ENCODE measurements around the gene UNC5B. TPM values are rescaled to one million over a fixed set of nuclear protein-coding genes. Genes with fewer than 3 reads are reported as not detected.

The UNC5B gene
- total RNA-seq, 1 donor from 2014 or later: 13.1 TPM

DNA sequence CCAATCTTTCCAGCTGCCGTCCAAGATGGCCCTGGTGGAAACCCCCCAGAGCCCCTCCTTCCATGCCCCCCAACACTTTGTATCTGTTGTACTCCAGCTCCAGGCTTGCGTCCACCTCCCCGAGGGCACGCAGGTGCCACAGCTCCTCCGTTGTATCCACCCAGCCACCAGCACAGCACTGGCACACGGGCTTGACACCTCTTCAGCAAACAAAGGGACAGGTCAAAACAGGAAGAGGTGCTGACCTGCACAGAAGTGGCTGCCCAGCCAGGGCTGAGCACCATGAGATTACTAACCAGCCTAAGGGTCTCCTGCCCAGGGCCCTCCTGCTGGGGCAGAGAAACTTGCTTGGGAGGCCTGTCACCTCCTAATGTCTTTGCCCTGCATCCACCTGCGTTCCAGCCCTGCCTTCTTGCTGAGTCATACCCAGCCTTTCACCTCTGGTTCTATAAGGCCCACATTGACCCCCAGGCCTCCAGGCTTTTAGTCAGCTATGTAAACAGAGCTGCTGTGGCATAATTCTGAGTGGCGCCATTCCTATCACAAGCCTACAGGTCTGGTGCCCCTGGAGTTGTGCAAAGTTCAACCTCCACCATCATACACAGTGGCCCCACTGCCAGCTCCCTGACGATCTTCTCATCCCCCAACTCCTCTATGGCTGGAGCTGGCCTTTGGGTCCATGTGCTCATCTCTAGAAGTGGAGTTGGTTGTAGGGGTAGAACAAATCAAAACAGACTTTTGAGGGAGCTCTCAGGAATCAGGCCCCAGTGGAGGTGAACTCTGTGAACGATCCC is 127.6 kb downstream of the UNC5B start:
- Mint-ChIP-seq H3K4me1 (ENCODE audit: unreplicated experiment) (no peaks in the 10 kb centered on the region), H3K4me3 (ENCODE audit: unreplicated experiment) (no peak overlapping the region), H3K9me3 (ENCODE audit: unreplicated experiment) (no peaks in the 10 kb centered on the region), H3K27ac (ENCODE audit: unreplicated experiment) (no peak overlapping the region), H3K27me3 (ENCODE audit: unreplicated experiment) (peaks cover 9% of the 10 kb centered on the region), H3K36me3 (ENCODE audit: unreplicated experiment) (no peaks in the 10 kb centered on the region)
- no peak for DNase-seq (ENCODE audit: extremely low spot score, unreplicated experiment)
- TF ChIP-seq, protein P1, sequence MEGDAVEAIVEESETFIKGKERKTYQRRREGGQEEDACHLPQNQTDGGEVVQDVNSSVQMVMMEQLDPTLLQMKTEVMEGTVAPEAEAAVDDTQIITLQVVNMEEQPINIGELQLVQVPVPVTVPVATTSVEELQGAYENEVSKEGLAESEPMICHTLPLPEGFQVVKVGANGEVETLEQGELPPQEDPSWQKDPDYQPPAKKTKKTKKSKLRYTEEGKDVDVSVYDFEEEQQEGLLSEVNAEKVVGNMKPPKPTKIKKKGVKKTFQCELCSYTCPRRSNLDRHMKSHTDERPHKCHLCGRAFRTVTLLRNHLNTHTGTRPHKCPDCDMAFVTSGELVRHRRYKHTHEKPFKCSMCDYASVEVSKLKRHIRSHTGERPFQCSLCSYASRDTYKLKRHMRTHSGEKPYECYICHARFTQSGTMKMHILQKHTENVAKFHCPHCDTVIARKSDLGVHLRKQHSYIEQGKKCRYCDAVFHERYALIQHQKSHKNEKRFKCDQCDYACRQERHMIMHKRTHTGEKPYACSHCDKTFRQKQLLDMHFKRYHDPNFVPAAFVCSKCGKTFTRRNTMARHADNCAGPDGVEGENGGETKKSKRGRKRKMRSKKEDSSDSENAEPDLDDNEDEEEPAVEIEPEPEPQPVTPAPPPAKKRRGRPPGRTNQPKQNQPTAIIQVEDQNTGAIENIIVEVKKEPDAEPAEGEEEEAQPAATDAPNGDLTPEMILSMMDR (IDR thresholded peaks at IDR 0.05): no peak

DNA sequence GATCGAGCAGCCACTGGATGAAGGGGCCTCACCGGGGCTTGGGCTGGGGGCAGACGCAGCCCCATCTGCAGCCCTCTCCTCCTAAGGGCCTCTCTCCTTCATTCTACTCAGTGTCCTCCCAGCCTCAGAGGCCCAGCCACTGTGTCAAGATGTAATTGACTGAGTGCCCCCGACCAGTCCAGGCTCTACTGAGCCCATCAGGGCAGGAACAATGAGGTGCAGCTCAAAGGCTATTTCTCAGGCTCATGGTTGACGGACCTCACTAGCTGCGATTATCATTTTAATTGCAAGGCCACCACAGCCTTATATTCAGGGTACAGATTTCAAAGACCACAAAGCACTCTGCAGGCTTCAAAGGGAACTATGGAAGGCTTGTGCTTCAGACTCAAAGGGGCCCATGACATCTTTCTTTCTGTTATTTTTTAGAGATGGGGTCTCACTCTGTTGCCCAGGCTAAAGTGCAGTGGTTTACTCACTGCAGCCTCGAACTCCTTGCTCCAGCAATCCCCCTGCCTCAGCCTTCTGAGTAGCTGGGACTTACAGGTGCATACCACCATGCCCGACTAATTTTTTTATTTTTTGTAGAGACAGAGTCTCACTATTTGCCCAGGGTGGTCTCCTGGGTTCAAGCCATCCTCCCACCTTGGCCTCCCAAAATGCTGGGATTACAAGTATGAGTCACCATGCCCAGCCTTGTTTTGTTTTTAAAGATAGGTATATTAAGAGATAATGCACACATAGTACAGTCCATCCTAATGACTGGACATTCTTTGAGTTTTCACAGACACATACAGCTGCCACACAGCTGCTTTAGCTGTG is 130.4 kb downstream of the UNC5B start:
- Mint-ChIP-seq H3K36me3 (ENCODE audit: unreplicated experiment) (no peaks in the 10 kb centered on the region), H3K4me3 (ENCODE audit: unreplicated experiment) (no peak overlapping the region), H3K27me3 (ENCODE audit: unreplicated experiment) (peaks cover 3% of the 10 kb centered on the region), H3K27ac (ENCODE audit: unreplicated experiment) (no peak overlapping the region), H3K9me3 (ENCODE audit: unreplicated experiment) (no peaks in the 10 kb centered on the region), H3K4me1 (ENCODE audit: unreplicated experiment) (no peaks in the 10 kb centered on the region)
- TF ChIP-seq, protein P1 (IDR thresholded peaks at IDR 0.05): no peak
- DNase-seq (ENCODE audit: extremely low spot score, unreplicated experiment): no peak

DNA sequence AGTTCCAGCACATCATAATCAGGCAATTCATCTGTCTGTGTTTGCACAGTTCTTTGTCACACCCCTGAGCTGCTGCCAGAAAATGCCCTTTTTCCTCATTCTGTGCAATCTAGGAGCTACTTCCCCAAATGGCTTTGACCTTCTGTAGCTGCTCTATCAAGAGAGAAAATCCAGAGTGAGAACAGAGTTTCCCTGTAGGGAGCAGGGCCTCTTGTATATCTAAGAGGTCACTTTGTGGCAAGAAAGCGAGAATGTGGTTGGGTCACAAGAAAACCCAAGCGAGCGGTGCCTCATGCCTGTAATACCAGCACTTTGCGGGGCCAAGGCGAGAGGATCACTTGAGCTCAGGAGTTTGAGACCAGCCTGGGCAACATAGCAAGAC is 131.0 kb downstream of the UNC5B start:
- Mint-ChIP-seq H3K27ac (ENCODE audit: unreplicated experiment) (no peak overlapping the region), H3K4me3 (ENCODE audit: unreplicated experiment) (no peak overlapping the region), H3K27me3 (ENCODE audit: unreplicated experiment) (peaks cover 3% of the 10 kb centered on the region), H3K4me1 (ENCODE audit: unreplicated experiment) (no peaks in the 10 kb centered on the region), H3K36me3 (ENCODE audit: unreplicated experiment) (no peaks in the 10 kb centered on the region), H3K9me3 (ENCODE audit: unreplicated experiment) (no peaks in the 10 kb centered on the region)
- TF ChIP-seq, protein P1 (IDR thresholded peaks at IDR 0.05): no peak
- DNase-seq (ENCODE audit: extremely low spot score, unreplicated experiment): no peak

DNA sequence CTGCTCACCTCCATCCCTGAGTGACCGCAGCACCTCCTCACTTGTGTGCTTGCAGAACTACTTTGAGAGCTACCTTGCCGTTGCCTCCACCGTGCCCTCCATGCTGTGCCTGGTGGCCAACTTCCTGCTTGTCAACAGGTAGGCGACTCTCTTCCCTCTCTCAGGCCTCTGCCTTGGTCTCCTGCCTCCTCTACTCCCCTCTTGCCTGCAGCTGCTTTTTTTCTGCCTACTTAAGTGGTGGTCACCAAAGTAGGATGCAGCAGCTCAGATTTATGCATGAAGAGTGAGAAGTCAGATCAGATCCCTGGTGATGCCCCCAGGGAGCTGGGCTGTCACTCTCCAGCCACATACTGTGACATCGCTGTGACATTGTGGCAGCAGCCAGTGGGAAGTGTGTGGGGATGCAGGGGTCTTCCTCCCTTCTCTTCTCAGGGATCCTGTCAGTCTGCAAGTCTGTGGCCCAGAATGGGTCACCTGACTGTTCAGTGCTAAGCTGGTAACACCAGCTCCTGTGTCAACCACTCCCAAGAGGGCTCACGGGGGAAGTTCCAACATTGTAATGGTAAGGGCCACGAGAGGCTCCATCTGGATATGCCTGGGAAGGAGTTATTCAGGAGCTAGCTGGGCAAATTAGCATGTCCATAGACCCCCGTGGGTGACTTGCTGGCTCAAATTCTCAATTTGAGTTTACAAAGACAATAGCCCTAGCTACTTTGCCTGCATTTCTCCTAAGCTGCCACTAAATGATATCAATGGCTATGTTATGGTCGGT is 132.0 kb downstream of the UNC5B start:
- Mint-ChIP-seq H3K27me3 (ENCODE audit: unreplicated experiment) (peaks cover 3% of the 10 kb centered on the region), H3K36me3 (ENCODE audit: unreplicated experiment) (no peaks in the 10 kb centered on the region), H3K9me3 (ENCODE audit: unreplicated experiment) (no peaks in the 10 kb centered on the region), H3K4me3 (ENCODE audit: unreplicated experiment) (no peak overlapping the region), H3K4me1 (ENCODE audit: unreplicated experiment) (no peaks in the 10 kb centered on the region), H3K27ac (ENCODE audit: unreplicated experiment) (no peak overlapping the region)
- TF ChIP-seq, protein P1 (IDR thresholded peaks at IDR 0.05): no peak
- no peak for DNase-seq (ENCODE audit: extremely low spot score, unreplicated experiment)
